ENCODE measurements around the gene ETV4. TPM values are rescaled to one million over a fixed set of nuclear protein-coding genes. Genes with fewer than 3 reads are reported as not detected.

Gene ETV4
- total and polyA plus RNA-seq, 2 of the 13 experiments (the other 11 are each of a cell fraction or from before 2014, with no cell fraction given), result 128 to 330 TPM

- Histone ChIP-seq H3K36me3 (replicated peaks in 1 of 2; ENCODE audit: control insufficient read depth in 1 of 2, insufficient read depth in 2 of 2, low read length in 2 of 2) (no peaks in the 10 kb centered on the region), H2AFZ (ENCODE audit: low read length) (no peak overlapping the region), H4K20me1 (ENCODE audit: insufficient read depth, low read length) (no peaks in the 10 kb centered on the region), H3K79me2 (ENCODE audit: insufficient read depth, low read length) (no peaks in the 10 kb centered on the region), H3K27ac (ENCODE audit: extremely low read length, insufficient read depth, low read length) (no peak overlapping the region), H3K27me3 (ENCODE audit: control insufficient read depth in 1 of 2, insufficient read depth in 2 of 2, low read length in 2 of 2) (no peaks in the 10 kb centered on the region), H3K4me1 (ENCODE audit: insufficient read depth, low read length) (peaks cover 60% of the 10 kb centered on the region), H3K4me3 (replicated peaks in 1 of 3; ENCODE audit: insufficient read depth in 1 of 3, low read depth in 2 of 3, low read length in 3 of 3) (no peak overlapping the region), H3K4me2 (ENCODE audit: low read depth, low read length) (no peak overlapping the region), H3K9me3 (ENCODE audit: low read length) (no peaks in the 10 kb centered on the region), H3K9ac (ENCODE audit: insufficient read depth, low read depth, low read length) (no peak overlapping the region)
- no TSS peak for BruUV-seq (replicated peaks)
- POLR2A ChIA-PET, result interaction anchor here (0.6 to 1.8 kb wide), 6 partner anchors 11 to 44 kb away, joined by 3 to 7 read pairs (median 5); partner anchors contain the start of gene ETV4
- CTCF ChIA-PET (ENCODE audit: low intra/inter-chr PET ratio, low total read pairs), result no interaction called here
- TF ChIP-seq ZNF24 (IDR thresholded peaks at IDR 0.05), result peak; percentile 79
- no peak for TF ChIP-seq ZZZ3 (CRISPR knock-in tag; IDR thresholded peaks at IDR 0.05; ENCODE audit: borderline replicate concordance)
- TF ChIP-seq SUZ12 (IDR thresholded peaks at IDR 0.05; ENCODE audit: low read depth, low read length), result no peak
- TF ChIP-seq TCF7 (IDR thresholded peaks at IDR 0.05; ENCODE audit: low read depth), result no peak
- no peak for ATAC-seq
- in situ Hi-C loops (cut with HindIII; ENCODE audit: extremely low pct_ligation_motif_present, low pct_unique_long_range_greater_than_20kb) (loop anchor here (5.0 kb wide), 1 partner anchor 43 kb away; no protein-coding TSS in a partner anchor), intact Hi-C loops (cut with micrococcal nuclease; ENCODE audit: unreplicated experiment) (no loop called here)
- WGBS (ENCODE audit: low lambda C conversion rate), result 82% methylated on average over 3 of the region's 3 CpGs
- no peak for DNase-seq (ENCODE audit: low spot score)
- no peak for FAIRE-seq
These were observed 24.4 kb upstream of the ETV4 start for GRCh38 chr17:43570518-43570928.

- FAIRE-seq, result peak; percentile 21
- TF ChIP-seq TRIM22 (IDR thresholded peaks at IDR 0.05) (0 out of 2 replicates have a peak, but pooled peaks have one; percentile 88), TBX3 (IDR thresholded peaks at IDR 0.05; ENCODE audit: borderline replicate concordance) (peak; percentile 11; the same call in 1 of the 2 replicates), ZNF646 (CRISPR knock-in tag; IDR thresholded peaks at IDR 0.05) (peak; percentile 63; the same call in 1 of the 2 replicates), NR2C2 (CRISPR knock-in tag; IDR thresholded peaks at IDR 0.05; ENCODE audit: borderline replicate concordance) (no peak), FOXK2 (IDR thresholded peaks at IDR 0.05) (0 out of 2 replicates have a peak, but pooled peaks have one; percentile 4), PTBP1 (IDR thresholded peaks at IDR 0.05; ENCODE audit: low read depth, low read length, poor library complexity, severe bottlenecking) (no peak), NFRKB (IDR thresholded peaks at IDR 0.05) (0 out of 2 replicates have a peak, but pooled peaks have one; percentile 10)
These were observed 22.5 kb upstream of the ETV4 start for GRCh38 chr17:43568506-43569082.

More at GRCh38 chr17:43568506-43569082, 22.5 kb upstream of the ETV4 start:
- in situ Hi-C loops (cut with HindIII; ENCODE audit: extremely low pct_ligation_motif_present, low pct_unique_long_range_greater_than_20kb), result no loop called here
- no peak for ATAC-seq
- Histone ChIP-seq H3K36me3 (replicated peaks in 1 of 2; ENCODE audit: control insufficient read depth in 1 of 2, insufficient read depth in 2 of 2, low read length in 2 of 2) (no peaks in the 10 kb centered on the region), H3K79me2 (ENCODE audit: insufficient read depth, low read length) (no peaks in the 10 kb centered on the region), H3K9ac (ENCODE audit: insufficient read depth, low read depth, low read length) (no peak overlapping the region), H3K4me2 (ENCODE audit: low read depth, low read length) (no peak overlapping the region), H2AFZ (ENCODE audit: low read length) (no peak overlapping the region), H3K4me3 (replicated peaks in 1 of 3; ENCODE audit: insufficient read depth in 1 of 3, low read depth in 2 of 3, low read length in 3 of 3) (no peak overlapping the region), H3K27me3 (ENCODE audit: control insufficient read depth in 1 of 2, insufficient read depth in 2 of 2, low read length in 2 of 2) (no peaks in the 10 kb centered on the region), H3K27ac (ENCODE audit: extremely low read length, insufficient read depth, low read length) (no peak overlapping the region), H4K20me1 (ENCODE audit: insufficient read depth, low read length) (no peaks in the 10 kb centered on the region), H3K4me1 (ENCODE audit: insufficient read depth, low read length) (peaks cover 57% of the 10 kb centered on the region), H3K9me3 (ENCODE audit: low read length) (no peaks in the 10 kb centered on the region)
- no peak for DNase-seq (ENCODE audit: low spot score)
- intact Hi-C loops (cut with micrococcal nuclease; ENCODE audit: unreplicated experiment), result no loop called here
- 98% methylated on average over 4 of the region's 5 CpGs for WGBS (ENCODE audit: low lambda C conversion rate)
- ChIA-PET CTCF (ENCODE audit: low intra/inter-chr PET ratio, low total read pairs) (no interaction called here), POLR2A (interaction anchor here (1.3 to 1.6 kb wide), 2 partner anchors 13 to 23 kb away, joined by 3 to 6 read pairs; no protein-coding TSS in a partner anchor)
- BruUV-seq (replicated peaks), result no TSS peak
